ENCODE data around the gene EPAS1. TPM values are rescaled to one million over a fixed set of nuclear protein-coding genes. Genes with fewer than 3 reads are reported as not detected.

The EPAS1 gene
- total and polyA plus RNA-seq, 2 of the 13 experiments (the other 11 are each of a cell fraction or from before 2014, with no cell fraction given): 47.1 to 182 TPM

GRCh38 chr2:46296840-46297545, at the start of gene EPAS1 (continued):
- TF ChIP-seq ZNF782 (CRISPR knock-in tag; IDR thresholded peaks at IDR 0.05; ENCODE audit: borderline replicate concordance) (no peak), IRF2 (CRISPR knock-in tag; IDR thresholded peaks at IDR 0.05) (0 out of 2 replicates have a peak, but pooled peaks have one; percentile 4), HNF4A (CRISPR knock-in tag; IDR thresholded peaks at IDR 0.05) (no peak; the same call in 1 of the 2 replicates), RARA (CRISPR knock-in tag; IDR thresholded peaks at IDR 0.05) (peak; percentile 82), HIVEP1 (CRISPR knock-in tag; IDR thresholded peaks at IDR 0.05) (0 out of 2 replicates have a peak, but pooled peaks have one; percentile 51), BCL3 (CRISPR knock-in tag; IDR thresholded peaks at IDR 0.05) (peak; percentile 87; the same call in 1 of the 2 replicates), CEBPB (IDR thresholded peaks at IDR 0.05; ENCODE audit: borderline replicate concordance, low read depth, low read length) (peak; percentile 68; the same call in 1 of the 2 replicates), TFDP1 (CRISPR knock-in tag; IDR thresholded peaks at IDR 0.05; ENCODE audit: borderline replicate concordance) (peak; percentile 84; the same call in 1 of the 2 replicates), SOX13 (IDR thresholded peaks at IDR 0.05) (no peak; the same call in 1 of the 2 replicates), SOX13 (CRISPR knock-in tag; conservative IDR thresholded peaks at IDR 0.05 in 1 of 2, IDR thresholded peaks at IDR 0.05 in 1 of 2) (peak in 1 of 2 experiments; percentile 63; a peak in 2 of 4 replicates), WIZ (CRISPR knock-in tag; IDR thresholded peaks at IDR 0.05) (0 out of 2 replicates have a peak, but pooled peaks have one; percentile 7), MXD1 (CRISPR knock-in tag; IDR thresholded peaks at IDR 0.05) (peak; percentile 66; the same call in 1 of the 2 replicates), ZIK1 (CRISPR knock-in tag; IDR thresholded peaks at IDR 0.05; ENCODE audit: borderline replicate concordance, low read depth) (peak; percentile 15), ESRRA (CRISPR knock-in tag; IDR thresholded peaks at IDR 0.05; ENCODE audit: low read depth) (peak; percentile 56; the same call in 1 of the 2 replicates), ZNF770 (CRISPR knock-in tag; IDR thresholded peaks at IDR 0.05) (peak; percentile 90), CSRNP2 (CRISPR knock-in tag; conservative IDR thresholded peaks at IDR 0.05; ENCODE audit: low read depth) (no peak; the same call in 1 of the 2 replicates), ZNF430 (CRISPR knock-in tag; IDR thresholded peaks at IDR 0.05) (no peak; the same call in 1 of the 2 replicates), GABPA (IDR thresholded peaks at IDR 0.05; ENCODE audit: low read depth, low read length) (no peak), GABPA (CRISPR knock-in tag; IDR thresholded peaks at IDR 0.05; ENCODE audit: low read depth) (no peak), ZNF816 (CRISPR knock-in tag; IDR thresholded peaks at IDR 0.05; ENCODE audit: borderline replicate concordance) (0 out of 2 replicates have a peak, but pooled peaks have one; percentile 10), NFKBIZ (CRISPR knock-in tag; IDR thresholded peaks at IDR 0.05) (0 out of 2 replicates have a peak, but pooled peaks have one; percentile 20)
